H54 (cell line): Measurements from ENCODE around the gene SOCS4.
"Not testable (repeated sequence)": the region's sequence is repeated elsewhere in the genome, so short reads cannot be mapped to it uniquely, and the experiment has no call there.

Source experiments
- DNase-seq: peaks from one replicate; pipeline ENCODE4 v3.0.0; 2011; ENCODE audit warnings: low spot score, mixed read lengths; ENCODE audit not compliant: insufficient read length
- FAIRE-seq: peaks from 3 replicates; lab custom pipeline; 2011; peaks lifted over from hg19 to GRCh38; lab: Jason Lieb, UNC
- POLR2A ChIP-seq: IDR thresholded peaks from 2 replicates; pipeline ENCODE4 v1.6.1; 2011; ENCODE audit warnings: low read depth, mild to moderate bottlenecking, low read length

The SOCS4 gene

GRCh38 chr14:55026793-55027561, at the start of gene SOCS4, which contains the start of gene WDHD1:
SOCS4 (plus strand) TSS chr14:55027236; CDS start chr14:55043042, 15,806 bp downstream.
WDHD1 (minus strand) TSS chr14:55027099; CDS start chr14:55026787, 312 bp downstream.
- FAIRE-seq (peak; percentile 64), DNase-seq (peak; percentile 81)
- TF ChIP-seq POLR2A = peak; percentile 76

GRCh38 chr14:54979039-54979438, 48.0 kb upstream of the SOCS4 start:
- DNase-seq (no peak), FAIRE-seq (no peak)
- TF ChIP-seq POLR2A = no peak

GRCh38 chr14:54981698-54982097, 45.3 kb upstream of the SOCS4 start:
- DNase-seq (no peak), FAIRE-seq (no peak)

GRCh38 chr14:54985156-54985555, 41.9 kb upstream of the SOCS4 start:
- FAIRE-seq (no peak), DNase-seq (no peak)

More at GRCh38 chr14:54981698-54982097, 45.3 kb upstream of the SOCS4 start:
- TF ChIP-seq POLR2A = no peak

GRCh38 chr14:55000381-55000780, 26.7 kb upstream of the SOCS4 start:
- no peak for DNase-seq
- TF ChIP-seq POLR2A = no peak
- FAIRE-seq = no peak

More at GRCh38 chr14:54985156-54985555, 41.9 kb upstream of the SOCS4 start:
- TF ChIP-seq POLR2A = no peak

GRCh38 chr14:55005071-55005470, 22.0 kb upstream of the SOCS4 start:
- FAIRE-seq = no peak
- DNase-seq = no peak

GRCh38 chr14:55015006-55015405, 12.0 kb upstream of the SOCS4 start:
- TF ChIP-seq POLR2A = no peak
- no peak for DNase-seq
- no peak for FAIRE-seq

More at GRCh38 chr14:55005071-55005470, 22.0 kb upstream of the SOCS4 start:
- TF ChIP-seq POLR2A = no peak

GRCh38 chr14:55019968-55020554, 7.0 kb upstream of the SOCS4 start:
- DNase-seq (no peak), FAIRE-seq (no peak)
- TF ChIP-seq POLR2A = no peak

- not testable (repeated sequence) for DNase-seq, FAIRE-seq
Measured at GRCh38 chr14:55024365-55024764, 2.7 kb upstream of the SOCS4 start.

GRCh38 chr14:55025948-55026347, 1.1 kb upstream of the SOCS4 start:
- FAIRE-seq (no peak), DNase-seq (no peak)
- no peak for TF ChIP-seq POLR2A

GRCh38 chr14:55026441-55026792, 619 bp upstream of the SOCS4 start:
- no peak for TF ChIP-seq POLR2A
- FAIRE-seq (no peak), DNase-seq (no peak)

GRCh38 chr14:55028066-55028465, 1.0 kb downstream of the SOCS4 start:
- FAIRE-seq (peak; percentile 11), DNase-seq (no peak)
- no peak for TF ChIP-seq POLR2A

GRCh38 chr14:55028476-55028875, 1.4 kb downstream of the SOCS4 start:
- TF ChIP-seq POLR2A = no peak
- FAIRE-seq (no peak), DNase-seq (no peak)

- DNase-seq (no peak), FAIRE-seq (no peak)
- no peak for TF ChIP-seq POLR2A
Measured at GRCh38 chr14:55031190-55031589, 4.2 kb downstream of the SOCS4 start.

GRCh38 chr14:55037995-55038394, 11.0 kb downstream of the SOCS4 start:
- not testable (repeated sequence) for DNase-seq, FAIRE-seq
